ENCODE data around the gene A3GALT2.

The A3GALT2 gene

DNA sequence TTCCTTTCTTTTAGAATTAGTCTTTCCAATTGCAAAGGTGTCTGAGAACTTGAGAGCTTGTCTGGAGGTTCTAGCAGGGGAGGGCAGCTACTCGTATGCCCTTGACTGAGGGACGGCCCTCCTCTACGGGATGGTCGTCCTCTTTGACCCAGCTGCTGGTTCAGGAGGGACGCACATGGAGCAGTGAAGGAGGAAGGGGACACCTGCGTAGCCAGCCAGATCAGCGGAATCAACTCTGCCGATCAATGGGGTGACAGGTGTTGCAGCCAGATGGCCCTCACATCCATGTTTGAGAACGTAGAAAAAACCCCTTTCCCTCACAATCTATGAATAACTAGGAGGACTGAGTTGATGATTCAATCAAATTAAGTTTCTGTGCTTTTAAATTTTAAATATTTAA lies 15.7 kb upstream of the A3GALT2 start:
- H3K4me3 ChIP-seq (ENCODE audit: low read depth, low read length) = no peak overlapping the region
- POLR2A ChIA-PET = interaction anchor here (1.1 kb wide), 1 partner anchor 13 kb away, joined by 3 read pairs; no protein-coding TSS in a partner anchor
- H3K27ac ChIP-seq (ENCODE audit: extremely low read depth, low read depth, low read length) = no peak overlapping the region
- peaks cover 13% of the 10 kb centered on the region for H3K4me1 ChIP-seq (ENCODE audit: control insufficient read depth, insufficient read depth, low read length)
- peaks cover 0 to 46% of the 10 kb centered on the region in 2 experiments; a peak in 1 of 3 replicates for H3K36me3 ChIP-seq (ENCODE audit: control insufficient read depth in 2 of 2, insufficient read depth in 1 of 2, low read length in 2 of 2)
- CTCF ChIA-PET = interaction anchor here (0.9 to 1.3 kb wide), 3 partner anchors 39 to 42 kb away, joined by 3 to 4 read pairs (median 3); no protein-coding TSS in a partner anchor
- TF ChIP-seq SCRT1 (tag by site-specific recombination; IDR thresholded peaks at IDR 0.05; ENCODE audit: borderline replicate concordance) (no peak), SP2 (tag by site-specific recombination; IDR thresholded peaks at IDR 0.05) (no peak), ZNF596 (tag by site-specific recombination; IDR thresholded peaks at IDR 0.05) (no peak), ZBTB21 (tag by site-specific recombination; IDR thresholded peaks at IDR 0.05) (no peak), ZNF133 (tag by site-specific recombination; IDR thresholded peaks at IDR 0.05) (no peak), ZNF302 (tag by site-specific recombination; IDR thresholded peaks at IDR 0.05; ENCODE audit: low read depth) (no peak), ZNF701 (tag by site-specific recombination; IDR thresholded peaks at IDR 0.05) (no peak), SCRT2 (tag by site-specific recombination; IDR thresholded peaks at IDR 0.05) (no peak), GLIS1 (tag by site-specific recombination; IDR thresholded peaks at IDR 0.05) (no peak), ZNF341 (tag by site-specific recombination; IDR thresholded peaks at IDR 0.05; ENCODE audit: low read depth) (no peak), ZNF398 (tag by site-specific recombination; IDR thresholded peaks at IDR 0.05) (no peak), ZNF223 (tag by site-specific recombination; IDR thresholded peaks at IDR 0.05) (no peak), ZNF624 (tag by site-specific recombination; IDR thresholded peaks at IDR 0.05) (no peak), ZNF707 (tag by site-specific recombination; IDR thresholded peaks at IDR 0.05) (no peak)
- H3K9me3 ChIP-seq (ENCODE audit: control insufficient read depth, insufficient read depth, low read depth, low read length) = no peaks in the 10 kb centered on the region

GRCh38 chr1:33335020-33335419 lies 14.1 kb upstream of the A3GALT2 start:
- TF ChIP-seq SP3 (tag by site-specific recombination; IDR thresholded peaks at IDR 0.05) (no peak), ZNF274 (IDR thresholded peaks at IDR 0.05; ENCODE audit: low read length) (no peak), ZNF274 (tag by site-specific recombination; IDR thresholded peaks at IDR 0.05; ENCODE audit: borderline replicate concordance) (no peak), KLF10 (tag by site-specific recombination; IDR thresholded peaks at IDR 0.05) (no peak), IKZF3 (tag by site-specific recombination; IDR thresholded peaks at IDR 0.05) (no peak), ZNF391 (tag by site-specific recombination; IDR thresholded peaks at IDR 0.05; ENCODE audit: borderline replicate concordance, low read depth) (no peak), REPIN1 (tag by site-specific recombination; IDR thresholded peaks at IDR 0.05; ENCODE audit: low read depth) (no peak), ZFP3 (tag by site-specific recombination; IDR thresholded peaks at IDR 0.05; ENCODE audit: low read depth) (no peak), ZBTB7A (tag by site-specific recombination; IDR thresholded peaks at IDR 0.05; ENCODE audit: low read depth) (no peak), ZNF473 (tag by site-specific recombination; IDR thresholded peaks at IDR 0.05) (no peak), ZSCAN18 (tag by site-specific recombination; IDR thresholded peaks at IDR 0.05) (no peak), HOXD13 (CRISPR knock-in tag; IDR thresholded peaks at IDR 0.05; ENCODE audit: borderline replicate concordance) (no peak), GFI1B (tag by site-specific recombination; IDR thresholded peaks at IDR 0.05) (no peak), ZNF830 (tag by site-specific recombination; IDR thresholded peaks at IDR 0.05; ENCODE audit: low read depth) (no peak), OVOL3 (tag by site-specific recombination; IDR thresholded peaks at IDR 0.05) (no peak), ZXDB (tag by site-specific recombination; IDR thresholded peaks at IDR 0.05) (no peak)
- TF ChIP-seq, protein P1, sequence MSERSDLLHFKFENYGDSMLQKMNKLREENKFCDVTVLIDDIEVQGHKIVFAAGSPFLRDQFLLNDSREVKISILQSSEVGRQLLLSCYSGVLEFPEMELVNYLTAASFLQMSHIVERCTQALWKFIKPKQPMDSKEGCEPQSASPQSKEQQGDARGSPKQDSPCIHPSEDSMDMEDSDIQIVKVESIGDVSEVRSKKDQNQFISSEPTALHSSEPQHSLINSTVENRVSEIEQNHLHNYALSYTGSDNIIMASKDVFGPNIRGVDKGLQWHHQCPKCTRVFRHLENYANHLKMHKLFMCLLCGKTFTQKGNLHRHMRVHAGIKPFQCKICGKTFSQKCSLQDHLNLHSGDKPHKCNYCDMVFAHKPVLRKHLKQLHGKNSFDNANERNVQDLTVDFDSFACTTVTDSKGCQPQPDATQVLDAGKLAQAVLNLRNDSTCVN (tag by site-specific recombination; optimal IDR thresholded peaks at IDR 0.05) = no peak
- H3K4me3 ChIP-seq (ENCODE audit: low read depth, low read length) = no peak overlapping the region
- H3K36me3 ChIP-seq (ENCODE audit: control insufficient read depth in 2 of 2, insufficient read depth in 1 of 2, low read length in 2 of 2) = peaks cover 0 to 52% of the 10 kb centered on the region in 2 experiments; a peak in 1 of 3 replicates
- no peak overlapping the region for H3K27ac ChIP-seq (ENCODE audit: extremely low read depth, low read depth, low read length)
- H3K4me1 ChIP-seq (ENCODE audit: control insufficient read depth, insufficient read depth, low read length) = peaks cover 12% of the 10 kb centered on the region
- POLR2A ChIA-PET = no interaction called here
- no peaks in the 10 kb centered on the region for H3K9me3 ChIP-seq (ENCODE audit: control insufficient read depth, insufficient read depth, low read depth, low read length)
- CTCF ChIA-PET = interaction anchor here (1.1 kb wide), 1 partner anchor 40 kb away, joined by 5 read pairs; no protein-coding TSS in a partner anchor
